OCI-LY1 (cell line): ENCODE data around the gene CASQ1.

Experiments used
- EZH2 ChIP-seq: fragments of 200-600 bp; sonication (generic), shearing (Covaris generic); IDR thresholded peaks from 2 replicates; pipeline ENCODE4 v1.8.0; 2017; ENCODE audit warnings: borderline replicate concordance, mixed run types, mild to moderate bottlenecking, antibody characterized with exemption, low read length, moderate library complexity, mixed read lengths
- TF ChIP-seq, protein P1 (sequence below): fragments of 200-600 bp; sonication (generic), shearing (Covaris generic); IDR thresholded peaks from 2 replicates; pipeline ENCODE4 v1.5.1; 2017; ENCODE audit warnings: mild to moderate bottlenecking, antibody characterized with exemption, low read length, moderate library complexity, mixed read lengths

DNA sequence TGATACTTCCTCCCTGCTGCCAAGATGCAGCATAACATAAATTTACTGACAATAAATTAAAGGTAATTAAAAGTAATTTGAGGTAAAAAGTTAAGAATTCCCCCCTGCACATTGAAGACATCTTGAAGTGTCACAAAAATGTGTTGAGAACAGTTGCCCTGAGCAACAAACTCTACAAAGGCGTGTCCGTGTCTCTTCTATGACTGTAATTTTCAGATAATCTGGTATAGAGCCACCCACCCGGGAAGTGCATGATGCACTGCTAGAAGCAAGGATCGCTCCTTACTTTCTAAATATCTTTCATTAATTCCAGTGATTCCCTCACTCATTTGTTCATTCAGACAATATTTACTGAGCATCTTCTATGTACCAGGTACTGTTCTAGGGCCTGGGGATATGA is 11.0 kb upstream of the CASQ1 start:
- TF ChIP-seq, protein P1, sequence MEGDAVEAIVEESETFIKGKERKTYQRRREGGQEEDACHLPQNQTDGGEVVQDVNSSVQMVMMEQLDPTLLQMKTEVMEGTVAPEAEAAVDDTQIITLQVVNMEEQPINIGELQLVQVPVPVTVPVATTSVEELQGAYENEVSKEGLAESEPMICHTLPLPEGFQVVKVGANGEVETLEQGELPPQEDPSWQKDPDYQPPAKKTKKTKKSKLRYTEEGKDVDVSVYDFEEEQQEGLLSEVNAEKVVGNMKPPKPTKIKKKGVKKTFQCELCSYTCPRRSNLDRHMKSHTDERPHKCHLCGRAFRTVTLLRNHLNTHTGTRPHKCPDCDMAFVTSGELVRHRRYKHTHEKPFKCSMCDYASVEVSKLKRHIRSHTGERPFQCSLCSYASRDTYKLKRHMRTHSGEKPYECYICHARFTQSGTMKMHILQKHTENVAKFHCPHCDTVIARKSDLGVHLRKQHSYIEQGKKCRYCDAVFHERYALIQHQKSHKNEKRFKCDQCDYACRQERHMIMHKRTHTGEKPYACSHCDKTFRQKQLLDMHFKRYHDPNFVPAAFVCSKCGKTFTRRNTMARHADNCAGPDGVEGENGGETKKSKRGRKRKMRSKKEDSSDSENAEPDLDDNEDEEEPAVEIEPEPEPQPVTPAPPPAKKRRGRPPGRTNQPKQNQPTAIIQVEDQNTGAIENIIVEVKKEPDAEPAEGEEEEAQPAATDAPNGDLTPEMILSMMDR = no peak
- no peak for TF ChIP-seq EZH2
